ENCODE results near the gene KLHL17.

Gene KLHL17

DNA sequence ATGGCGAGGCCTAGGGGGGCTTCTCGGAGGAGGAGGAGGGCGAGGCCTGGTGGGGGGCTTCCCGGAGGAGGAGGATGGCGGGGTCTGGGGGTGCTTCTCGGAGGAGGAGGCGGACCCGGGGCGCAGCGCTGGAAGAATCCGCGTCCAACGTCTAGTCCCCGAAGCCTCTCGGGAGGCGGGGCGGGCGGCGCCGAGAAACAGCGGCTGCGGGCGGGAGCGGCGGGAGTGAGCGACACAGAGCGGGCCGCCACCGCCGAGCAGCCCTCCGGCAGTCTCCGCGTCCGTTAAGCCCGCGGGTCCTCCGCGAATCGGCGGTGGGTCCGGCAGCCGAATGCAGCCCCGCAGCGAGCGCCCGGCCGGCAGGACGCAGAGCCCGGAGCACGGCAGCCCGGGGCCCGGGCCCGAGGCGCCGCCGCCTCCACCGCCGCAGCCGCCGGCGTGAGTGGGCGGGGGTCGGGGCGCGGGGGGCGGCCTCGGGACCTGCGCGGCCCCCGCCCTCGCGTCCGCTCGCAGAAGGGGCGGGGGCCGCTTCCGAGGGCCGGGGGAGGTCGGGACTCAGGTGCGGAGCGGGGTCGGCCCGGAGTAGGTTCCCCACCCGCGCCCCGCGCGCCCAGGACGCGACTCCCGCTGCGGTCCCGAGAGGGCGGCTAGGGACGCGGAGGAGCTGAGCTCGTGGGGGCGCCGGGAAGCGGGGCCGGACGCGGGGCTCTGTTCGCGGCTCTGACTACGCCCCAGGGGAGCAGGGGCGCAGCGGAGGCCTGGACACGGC is at the start of gene KLHL17:
Gene KLHL17, plus strand, starts transcription at position 222 of the 769 bp plus-strand sequence. Its CDS starts 110 bp downstream, at position 332.
- no peak for DNase-seq (ENCODE audit: low read depth)

DNA sequence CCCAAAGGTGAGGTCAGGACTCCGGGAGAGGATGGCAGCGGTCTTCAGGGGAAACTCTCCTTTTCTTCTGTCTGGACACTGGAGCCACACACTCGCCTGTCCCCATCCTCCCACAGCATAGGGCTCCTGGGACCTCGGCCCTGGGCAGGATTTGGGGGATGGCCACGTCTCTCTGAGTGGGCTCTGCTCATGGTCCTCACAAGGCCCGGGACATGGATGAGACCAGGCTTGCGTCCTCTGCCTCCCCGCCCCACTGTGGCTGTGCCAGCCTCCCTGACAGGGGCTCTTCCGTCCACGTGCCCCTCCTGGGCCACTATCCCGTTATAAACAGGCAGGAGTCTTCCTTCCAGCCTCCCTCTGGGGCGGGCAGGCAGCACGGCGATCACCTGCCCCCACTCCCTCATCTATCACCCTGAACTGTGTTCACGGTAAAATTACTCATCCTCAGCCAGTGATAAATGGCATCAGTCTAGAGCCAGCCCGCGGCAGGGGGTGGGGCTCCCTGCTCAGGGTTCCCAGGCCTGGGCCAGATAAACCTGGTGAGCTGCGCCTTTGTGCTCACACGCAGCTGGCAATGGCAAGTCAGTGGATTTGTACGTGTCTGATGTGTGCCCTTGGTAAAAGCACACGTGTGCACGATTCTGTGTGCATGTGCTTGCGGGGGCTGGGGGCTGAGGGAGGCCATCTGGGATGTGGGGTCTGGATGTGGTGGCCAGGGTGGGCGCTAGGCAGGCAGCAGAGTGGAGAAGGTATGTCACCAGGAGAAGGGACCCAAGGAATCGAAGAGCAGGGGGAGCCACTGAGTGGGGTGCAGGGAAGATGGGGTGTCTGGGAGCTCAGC is 49.3 kb upstream of the KLHL17 start:
- DNase-seq (ENCODE audit: low read depth), result no peak

DNA sequence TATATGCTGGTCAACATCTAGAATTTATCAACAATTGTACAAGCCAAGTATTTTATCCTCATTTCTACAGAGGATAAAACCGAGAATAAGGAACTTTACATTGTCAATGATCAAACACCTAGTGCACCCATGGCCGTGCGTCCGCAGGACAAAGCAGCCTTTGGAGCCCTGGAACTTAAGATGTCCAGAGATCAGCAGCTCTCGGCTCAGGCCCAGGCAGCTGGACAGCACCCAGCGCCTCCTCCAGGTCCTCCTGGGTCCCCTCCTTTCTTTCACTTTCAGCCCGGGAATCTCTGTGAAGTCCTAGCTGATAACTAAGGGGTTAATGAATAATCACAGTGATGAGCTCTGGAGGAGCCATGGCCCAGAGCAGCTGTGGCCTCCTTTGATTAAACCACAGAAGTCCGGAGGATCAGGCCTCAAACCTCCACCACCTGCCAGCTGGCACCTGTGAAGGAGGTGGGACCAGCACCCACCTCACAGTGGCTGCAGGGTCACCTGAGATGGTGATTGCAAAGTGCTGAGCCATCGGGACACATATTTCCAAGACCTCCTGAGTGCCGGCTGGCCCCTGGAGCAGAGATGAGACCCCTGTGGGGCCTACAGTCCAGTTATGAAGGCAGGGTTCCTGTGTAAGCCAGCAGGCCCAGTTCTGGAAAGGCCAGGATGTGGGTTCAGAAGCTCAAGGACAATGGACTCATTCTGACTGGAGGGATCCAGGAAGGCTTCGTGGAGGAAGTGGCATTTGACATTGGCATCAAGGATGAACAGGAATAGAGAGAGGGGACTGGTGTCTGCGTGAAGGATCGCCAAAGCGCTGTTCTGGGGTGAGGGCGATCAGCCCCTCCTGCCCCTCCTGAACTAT is 48.3 kb upstream of the KLHL17 start:
- DNase-seq (ENCODE audit: low read depth), result no peak

DNA sequence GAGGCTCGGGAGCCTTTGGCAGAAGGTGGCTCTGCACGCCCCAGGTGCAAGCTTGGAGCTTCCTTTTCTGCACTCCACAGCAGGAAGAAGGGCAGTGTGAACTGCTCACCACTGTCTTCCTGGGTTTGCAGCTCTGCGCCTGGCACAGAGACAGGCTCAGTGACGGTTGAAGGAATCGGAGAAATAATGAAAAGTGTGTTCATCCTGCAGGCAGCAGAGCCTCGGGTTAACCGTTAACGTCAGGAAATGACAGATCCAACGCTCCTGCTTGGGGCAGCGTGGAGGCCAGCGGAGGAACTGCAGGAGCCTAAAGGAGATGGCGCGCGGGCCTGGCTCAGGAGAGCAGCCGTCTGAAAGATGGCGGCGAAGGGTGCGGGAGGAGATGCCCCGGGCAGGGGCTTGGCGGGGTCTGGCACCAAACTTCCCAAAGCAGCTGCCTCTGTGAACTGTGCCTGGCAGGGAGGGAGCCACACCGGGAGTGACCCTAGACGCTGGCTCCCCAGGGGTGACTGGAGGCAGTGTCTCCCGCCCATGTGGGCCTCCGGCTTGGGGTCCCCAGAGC is 47.6 kb upstream of the KLHL17 start:
- no peak for DNase-seq (ENCODE audit: low read depth)

DNA sequence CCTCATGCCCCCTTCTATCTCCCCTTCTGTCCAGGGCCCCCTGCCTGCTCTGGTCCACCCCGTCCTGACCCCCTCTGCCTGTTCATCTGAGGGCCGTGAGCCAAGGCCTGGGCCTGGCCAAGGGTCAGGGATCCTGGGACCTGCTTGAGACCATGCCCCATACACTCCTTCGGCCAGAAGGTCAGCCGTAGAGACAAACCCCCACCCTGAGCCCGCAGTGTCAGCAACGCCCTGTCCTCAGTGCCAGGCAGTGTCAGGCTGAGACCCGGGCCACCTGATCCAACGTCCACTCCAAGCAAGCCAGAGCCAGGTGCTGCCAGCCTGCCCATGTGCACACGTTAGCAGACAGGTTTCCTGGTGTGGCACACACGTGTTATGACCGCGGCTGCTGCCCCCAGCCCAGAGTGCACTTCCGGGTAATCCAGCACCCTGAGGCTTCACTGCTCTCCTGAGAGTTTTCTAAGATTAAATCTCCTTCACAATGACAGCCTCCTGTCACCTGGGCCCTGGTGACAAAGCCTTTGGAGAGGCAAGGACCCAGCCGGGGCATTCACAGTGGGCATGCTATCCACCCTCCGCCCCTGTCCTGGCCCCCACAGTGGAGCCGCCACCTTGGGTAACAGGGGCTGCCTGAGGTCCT is 46.8 kb upstream of the KLHL17 start:
- no peak for DNase-seq (ENCODE audit: low read depth)

DNA sequence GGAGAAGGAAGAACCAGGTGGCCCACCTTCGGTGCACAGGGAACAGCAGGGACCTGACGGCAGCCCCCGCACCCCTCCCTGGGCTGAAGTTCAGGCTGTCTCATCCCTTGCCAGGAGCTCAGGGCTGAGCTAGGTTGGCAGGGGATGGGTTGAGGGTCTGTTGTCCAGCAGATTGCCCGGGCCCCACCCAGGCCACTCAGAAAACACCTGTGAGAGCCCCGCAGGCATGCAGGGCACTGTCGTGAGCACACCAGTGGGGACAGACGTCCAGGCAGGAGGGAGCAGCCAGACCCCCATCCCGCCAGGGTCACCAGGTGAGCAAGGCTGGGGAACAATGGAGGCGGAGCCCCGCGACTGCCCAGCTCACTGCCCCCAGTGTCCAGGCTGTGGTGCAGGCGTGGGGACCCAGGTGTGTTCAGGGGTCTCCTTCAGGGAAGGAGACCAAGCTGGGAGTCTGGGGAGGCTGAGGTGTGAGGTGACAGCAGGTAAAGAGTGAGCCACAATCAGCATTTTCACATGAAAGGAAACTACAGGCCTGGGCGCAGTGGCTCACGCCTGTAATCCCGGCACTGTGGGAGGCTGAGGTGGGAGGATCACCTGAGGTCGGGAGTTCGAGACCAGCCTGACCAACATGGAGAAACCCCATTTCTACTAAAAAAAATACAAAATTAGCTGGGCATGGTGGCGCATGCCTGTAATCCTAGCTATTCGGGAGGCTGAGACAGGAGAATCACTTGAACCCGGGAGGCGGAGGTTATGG is 46.1 kb upstream of the KLHL17 start:
- DNase-seq (ENCODE audit: low read depth), result no peak

DNA sequence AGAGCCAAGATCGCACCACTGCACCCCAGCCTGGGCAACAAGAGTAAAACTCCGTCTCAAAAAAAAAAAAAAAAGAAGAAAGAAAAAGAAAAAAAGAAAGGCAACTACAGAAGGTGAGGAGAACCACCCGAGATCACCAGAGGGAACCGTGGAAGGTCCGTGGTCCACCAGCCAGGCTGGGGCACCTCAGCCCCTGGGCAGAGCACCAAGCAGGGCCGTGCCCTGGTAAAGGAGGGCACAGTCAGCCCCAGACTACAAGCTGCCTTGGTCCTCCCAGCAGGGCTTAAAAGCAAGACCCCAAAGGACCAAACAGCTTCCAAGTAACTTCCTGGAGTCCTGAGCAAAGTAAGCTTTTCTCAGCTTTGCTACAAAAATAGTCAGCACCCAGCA is 45.5 kb upstream of the KLHL17 start:
- no peak for DNase-seq (ENCODE audit: low read depth)

DNA sequence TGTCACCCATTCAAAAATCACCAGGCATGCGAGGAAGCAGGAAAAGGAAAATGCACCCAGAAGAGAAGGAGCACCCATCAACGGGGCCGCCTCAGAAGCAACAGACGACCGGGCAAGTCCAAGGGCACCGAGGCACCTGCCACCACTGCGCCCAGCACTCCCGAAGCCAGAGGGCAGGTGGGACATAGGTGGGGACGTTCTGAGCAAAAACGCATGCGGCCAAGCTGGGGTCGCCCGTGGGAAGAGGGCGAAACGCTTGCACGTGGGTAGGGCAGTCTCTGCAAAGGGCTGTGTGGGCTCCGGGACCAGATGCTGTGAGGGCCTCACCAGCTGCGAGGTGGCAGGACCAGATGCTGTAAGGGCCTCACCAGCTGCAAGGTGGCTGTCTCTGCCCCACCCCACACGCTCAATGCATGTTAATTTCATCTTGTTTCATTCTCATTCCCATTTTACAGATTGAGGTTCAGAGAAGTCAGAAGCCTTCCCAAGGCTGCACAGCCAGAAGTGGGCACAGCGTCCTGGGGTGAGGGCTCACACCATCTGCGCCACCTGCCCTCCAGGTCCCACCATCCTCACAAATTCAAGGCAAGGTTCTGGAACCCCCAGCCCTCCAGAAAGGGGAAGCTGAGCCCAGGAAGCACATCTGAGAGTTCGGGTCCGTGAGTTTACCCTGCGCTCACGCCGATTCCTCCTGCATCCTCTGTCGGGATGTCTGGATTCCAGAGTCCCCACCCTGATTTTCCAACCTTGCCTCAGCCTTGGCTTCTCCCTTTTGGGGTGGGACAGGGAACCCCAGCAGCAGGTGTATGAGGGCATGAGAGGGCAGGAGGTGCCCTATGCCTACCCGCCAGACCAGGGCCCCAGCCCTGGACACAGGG is 44.9 kb upstream of the KLHL17 start:
- DNase-seq (ENCODE audit: low read depth), result no peak

DNA sequence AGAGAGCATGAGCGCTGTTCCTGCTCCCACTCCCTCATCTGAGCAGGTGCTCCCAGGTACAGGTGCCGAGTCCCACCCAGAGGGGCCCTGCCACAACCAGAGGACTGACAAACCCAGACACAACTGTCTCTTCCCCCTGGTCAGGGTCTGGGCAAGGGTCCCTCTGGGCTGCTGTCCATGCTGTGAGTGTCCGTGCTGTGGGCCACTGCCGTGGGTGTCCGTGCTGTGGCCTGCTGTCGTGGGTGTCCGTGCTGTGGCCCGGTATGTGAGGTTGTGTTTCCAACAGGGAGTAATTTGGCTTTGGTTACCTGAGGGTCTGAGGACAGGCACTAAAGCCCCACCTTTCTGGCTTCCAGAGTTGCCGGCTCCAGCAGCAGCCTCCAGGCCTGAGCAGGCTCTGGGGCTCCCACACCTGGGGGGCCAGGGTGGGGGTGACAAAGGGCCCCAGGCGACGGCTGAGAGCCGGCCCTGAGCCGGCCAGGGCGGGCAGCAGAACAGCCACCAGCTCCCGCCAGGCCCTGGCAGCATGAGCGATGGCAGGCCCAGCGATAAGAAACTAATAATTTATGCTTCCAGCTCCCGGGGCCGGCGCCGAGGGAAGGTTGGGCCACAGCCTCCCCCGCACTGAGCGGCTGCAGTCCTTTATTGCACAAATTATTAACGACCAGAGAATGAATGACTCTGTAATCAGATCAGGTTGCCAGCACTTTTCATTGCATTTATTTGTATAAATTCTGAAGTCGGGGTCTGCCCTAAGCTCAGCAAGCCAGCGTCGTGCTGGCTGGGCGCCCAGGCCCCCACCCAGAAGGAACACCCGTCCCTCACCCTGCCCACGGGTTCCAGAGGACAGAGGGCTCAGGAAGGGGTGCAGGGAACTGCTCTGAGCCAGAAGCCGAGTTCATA is 44.0 kb upstream of the KLHL17 start:
- DNase-seq (ENCODE audit: low read depth), result no peak

DNA sequence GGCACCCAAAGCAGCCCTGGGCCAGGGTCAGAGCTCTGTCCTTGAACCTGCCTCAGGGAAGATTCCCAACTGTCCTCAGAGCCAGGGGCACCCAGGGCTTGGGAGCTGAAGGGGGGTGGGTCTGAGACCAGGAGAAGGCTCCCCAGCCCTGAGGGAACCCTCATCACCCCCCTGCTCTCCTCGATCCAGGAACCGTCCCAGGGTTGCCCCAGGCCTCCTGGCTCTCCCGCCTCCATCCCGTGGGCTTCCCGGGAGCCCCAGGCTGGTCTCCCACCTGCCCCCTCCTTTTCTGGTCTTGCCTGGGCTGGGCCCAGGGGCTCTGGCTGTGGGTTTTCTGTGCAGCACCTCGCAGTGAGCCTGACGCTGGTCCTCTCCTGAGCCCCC is 43.3 kb upstream of the KLHL17 start:
- no peak for DNase-seq (ENCODE audit: low read depth)

DNA sequence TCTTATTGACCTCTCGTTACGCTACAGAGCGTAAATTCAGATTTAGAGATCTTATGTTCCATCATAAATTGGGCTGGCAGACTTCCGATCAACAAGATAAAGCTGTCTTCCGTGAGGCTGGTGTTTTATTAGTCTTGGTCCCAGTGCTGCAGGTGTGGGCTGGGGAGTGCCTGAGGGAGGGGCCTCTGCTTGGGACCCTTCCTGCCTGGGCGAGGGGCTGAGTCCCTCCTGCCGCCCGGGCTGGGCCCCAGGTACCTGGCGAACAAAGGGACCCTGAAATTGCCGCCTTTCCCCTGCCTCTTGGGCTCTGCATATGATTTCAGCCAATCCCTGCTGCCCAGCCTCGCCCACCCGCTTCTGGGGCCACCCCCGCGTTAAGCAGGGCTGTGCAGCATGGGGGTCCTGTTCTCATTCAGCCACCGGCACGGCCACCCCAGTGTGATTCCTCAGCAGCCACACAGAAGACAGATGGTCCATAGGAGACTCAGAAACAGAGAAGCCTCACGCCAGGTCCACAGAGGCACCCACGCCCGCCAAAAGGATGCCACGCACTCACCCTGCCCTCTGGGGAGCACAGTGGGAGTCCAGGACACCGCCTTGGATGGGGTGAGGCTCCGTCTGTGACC is 42.8 kb upstream of the KLHL17 start:
- no peak for DNase-seq (ENCODE audit: low read depth)

DNA sequence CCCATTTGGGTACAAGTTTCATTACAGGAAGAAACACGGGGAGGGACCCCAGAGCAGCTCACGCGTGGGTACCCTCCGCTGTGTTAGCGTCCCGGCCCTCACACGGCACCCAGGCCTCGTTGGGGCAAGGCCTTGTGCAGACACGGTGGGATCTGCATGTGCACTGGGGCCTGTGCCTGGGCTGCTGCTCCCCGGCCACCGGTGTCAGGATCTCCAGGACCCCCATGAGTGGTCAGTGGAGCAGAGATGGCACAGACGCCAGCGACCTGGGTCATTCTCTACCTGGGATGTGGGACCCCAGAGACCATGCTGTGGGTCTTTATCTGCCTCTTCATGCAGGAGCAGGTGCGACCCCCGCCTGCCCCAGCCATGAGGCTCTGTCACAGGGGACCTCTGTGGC is 42.0 kb upstream of the KLHL17 start:
- DNase-seq (ENCODE audit: low read depth), result no peak

DNA sequence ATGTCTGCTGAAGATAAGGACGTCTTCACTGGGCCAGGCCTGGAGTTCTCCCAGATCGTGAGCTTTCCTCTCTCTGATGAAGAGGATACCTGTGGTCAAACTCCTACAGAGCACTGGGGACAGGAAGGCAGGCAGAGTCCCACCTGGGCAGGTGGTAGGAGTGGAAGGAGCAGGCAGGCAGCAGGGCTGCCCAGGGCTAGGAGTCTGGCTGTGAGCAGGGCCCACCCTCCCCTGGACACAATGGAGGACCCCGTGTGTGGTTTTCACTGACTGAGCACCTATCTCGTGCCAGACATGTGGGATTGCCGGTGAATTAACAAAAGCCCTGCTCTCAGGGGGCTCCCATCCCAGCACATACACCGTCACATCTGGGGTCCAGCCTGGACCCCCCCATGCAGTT is 41.5 kb upstream of the KLHL17 start:
- DNase-seq (ENCODE audit: low read depth), result no peak

DNA sequence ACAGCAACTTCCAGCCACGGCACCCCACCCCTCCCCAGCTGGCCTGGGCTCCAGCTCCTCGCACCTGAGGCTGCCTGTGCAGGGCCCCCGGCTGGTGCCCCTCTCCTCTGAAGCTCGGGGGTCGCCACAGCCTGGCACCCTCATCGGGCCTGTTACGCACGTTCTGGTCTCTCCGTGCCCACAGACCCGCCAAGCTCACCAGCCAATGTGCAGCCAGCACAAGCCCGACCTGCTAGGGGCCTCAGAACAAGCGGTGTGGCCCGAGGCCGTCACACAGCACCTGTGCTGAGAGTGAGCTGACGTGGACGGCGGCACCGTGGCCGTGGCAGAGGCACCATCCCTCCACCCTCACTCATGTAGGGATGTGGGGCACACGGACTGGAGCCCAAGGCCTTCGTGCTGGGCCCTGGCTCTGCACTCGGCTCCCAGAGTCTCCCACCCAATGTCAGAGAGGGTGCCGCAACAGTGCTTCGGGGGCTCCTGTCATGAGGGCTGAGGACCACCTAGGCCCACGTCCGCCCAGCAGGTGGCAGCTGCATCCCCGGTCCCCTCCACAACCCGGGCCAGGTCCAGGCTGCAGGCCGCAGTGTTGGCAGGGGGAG is 41.0 kb upstream of the KLHL17 start:
- DNase-seq (ENCODE audit: low read depth), result no peak

DNA sequence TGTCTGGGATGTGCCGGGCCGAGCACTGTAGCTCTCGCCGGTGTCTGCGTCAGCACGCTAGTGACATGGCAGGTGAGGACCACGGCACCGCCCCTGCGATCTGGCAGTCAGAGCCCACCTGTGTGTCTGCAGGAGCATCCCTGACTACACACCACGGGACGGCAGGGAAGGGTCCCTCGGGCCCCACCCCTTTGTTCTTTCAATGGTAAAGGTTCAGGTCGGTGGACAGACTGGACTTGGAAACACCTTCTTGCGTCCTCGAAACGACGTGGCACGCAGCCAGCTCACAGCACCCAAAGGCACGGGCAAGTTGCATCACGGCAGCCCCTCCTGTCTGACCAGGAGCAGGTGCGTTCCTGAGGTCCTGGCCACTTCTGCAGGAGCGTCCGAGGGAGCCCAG is 40.4 kb upstream of the KLHL17 start:
- DNase-seq (ENCODE audit: low read depth), result no peak

DNA sequence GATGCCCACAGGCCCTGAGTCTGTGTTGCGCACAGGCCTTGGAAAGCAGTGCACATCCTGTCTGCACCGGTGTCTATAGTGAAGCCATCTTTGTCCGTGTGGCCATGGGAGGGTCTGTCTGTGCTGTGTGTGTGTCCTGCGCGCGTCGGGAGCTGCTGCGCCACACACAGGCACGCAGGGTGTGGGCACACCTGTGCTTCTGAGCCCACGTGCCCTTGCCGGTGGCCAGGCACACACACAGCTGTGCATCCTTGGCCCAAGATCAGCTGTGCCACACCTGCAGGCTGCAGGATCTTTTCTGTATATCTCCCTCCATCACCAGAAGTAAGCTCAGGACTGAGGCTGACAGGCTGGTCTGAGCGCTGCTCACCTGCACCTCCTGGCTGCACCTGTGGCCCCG is 39.9 kb upstream of the KLHL17 start:
- no peak for DNase-seq (ENCODE audit: low read depth)

DNA sequence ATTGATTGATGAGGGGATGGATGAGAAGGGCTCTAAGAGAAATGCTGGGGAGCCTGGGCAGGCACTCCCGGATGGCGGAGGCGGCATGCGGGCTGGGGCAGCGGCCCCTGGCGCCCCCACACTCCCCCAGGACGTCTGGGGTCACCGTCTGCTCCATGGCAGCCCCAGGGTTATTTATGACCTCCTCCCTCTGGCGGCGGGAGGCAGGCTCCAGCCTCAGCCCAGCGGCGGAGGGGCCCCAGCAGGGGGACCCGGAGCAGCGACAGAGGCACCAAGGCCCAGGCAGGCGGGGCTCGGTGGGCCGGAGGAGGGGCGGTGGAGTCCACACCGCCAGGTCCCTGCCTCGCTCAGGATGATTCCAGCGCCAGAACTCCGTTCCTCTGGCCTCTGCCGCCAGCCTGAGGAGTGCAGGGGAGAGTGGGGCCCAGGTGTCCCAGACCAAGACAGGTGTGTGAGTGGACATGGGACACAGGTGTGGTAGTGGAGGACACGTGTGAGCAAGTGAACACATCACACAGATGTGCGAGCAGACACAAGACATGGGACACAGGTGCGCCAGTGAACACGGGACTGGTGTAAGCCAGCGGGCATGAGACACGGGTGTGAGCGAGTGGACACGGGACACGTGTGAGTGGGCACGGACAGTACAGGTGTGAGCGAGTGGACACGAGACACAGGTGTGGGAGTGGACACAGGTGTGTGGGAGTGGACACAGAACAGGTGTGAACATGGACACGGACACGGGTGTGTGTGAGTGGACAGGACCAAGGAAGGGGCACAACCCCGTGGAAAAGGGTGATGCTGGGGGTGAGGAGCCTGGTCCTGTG is 39.2 kb upstream of the KLHL17 start:
- no peak for DNase-seq (ENCODE audit: low read depth)
